ENCODE data around the gene CFAP91.

The CFAP91 gene

DNA sequence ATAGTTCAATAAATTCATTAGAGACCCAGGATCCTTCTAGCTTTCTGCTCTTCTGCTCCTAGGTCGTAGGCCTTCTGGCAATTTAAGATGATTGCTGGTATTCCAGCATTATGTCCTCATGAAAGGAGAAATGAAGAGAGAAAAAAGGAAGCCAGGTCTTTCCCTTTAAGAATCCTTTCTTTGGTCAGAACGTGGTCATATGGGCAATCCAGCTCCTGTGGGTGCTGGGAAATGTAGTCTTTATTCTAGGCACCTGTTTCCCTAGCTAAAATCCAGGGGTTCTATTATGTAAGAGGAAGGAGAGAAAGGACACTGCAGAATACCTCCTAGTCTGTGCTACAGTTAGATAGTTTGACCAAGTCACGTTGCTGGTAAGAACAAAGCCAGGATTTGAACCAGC is 43.6 kb downstream of the CFAP91 start:
- no peak for DNase-seq

DNA sequence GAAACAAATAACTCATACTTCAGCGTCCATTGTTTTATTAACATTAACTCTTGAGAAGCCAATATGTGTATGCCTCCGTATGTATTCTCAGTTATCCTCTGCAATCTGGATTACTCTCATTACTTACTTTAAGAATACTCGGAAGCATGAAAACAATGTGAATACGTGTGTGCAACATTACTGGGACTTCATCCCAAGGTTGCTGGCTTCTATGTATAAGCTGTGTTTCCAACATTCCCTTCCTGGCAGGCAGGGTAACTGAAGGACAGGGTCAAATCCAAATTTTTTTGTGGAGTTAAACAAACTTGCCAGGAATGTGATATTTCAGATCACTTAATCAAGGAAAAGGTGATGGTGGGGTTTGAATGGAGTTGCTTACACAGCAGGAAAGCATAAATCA is 44.5 kb downstream of the CFAP91 start:
- DNase-seq: no peak

DNA sequence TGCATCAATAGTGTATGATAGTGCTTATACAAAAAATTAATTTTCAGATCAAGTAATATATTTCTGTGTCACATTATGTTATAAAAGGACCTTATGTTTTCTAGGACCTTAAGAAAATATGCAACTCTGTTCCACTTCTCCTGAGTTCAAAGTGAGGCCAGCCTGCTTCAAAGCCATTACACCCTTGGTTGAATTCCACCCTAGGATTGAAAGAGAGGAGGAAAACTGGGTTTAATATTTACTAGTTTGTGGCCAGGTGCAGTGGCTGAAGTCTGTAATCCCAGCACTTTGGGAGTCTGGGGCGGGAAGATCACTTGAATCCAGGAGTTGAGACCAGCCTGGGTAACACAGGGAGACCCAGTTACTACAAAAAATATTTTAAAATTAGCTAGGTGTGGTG is 46.2 kb downstream of the CFAP91 start:
- DNase-seq: no peak

DNA sequence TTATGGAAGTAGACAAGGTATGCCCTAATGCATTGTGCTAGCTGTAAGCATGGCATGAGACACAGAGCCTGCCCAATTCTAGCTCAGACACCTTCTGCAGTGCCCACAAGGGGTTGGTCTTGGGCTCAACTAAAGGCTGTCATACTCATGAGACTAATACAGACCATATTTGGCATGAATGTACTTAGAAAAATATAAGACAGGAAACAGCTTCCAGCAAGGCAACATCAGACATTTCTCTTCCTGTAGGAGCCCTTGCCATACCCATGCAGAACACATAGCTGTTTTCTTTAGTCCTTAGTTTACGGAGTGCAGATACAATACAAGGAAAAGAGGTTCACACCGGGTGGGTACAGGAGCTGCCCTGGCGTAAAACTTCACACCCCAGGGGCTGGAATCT is 48.6 kb downstream of the CFAP91 start:
- no peak for DNase-seq

Measured in NCI-H526 treated with DMSO at 0.1 percent for 48 hours (cell line).